Activated naive CD4-positive, alpha-beta T cell treated with anti-CD3 and anti-CD28 coated beads, Interleukin-2, amount 50 U/mL, for 24 hours (primary cell): ENCODE data around the gene ADAMTS17.

Source experiments
- H3K27ac Mint-ChIP-seq: one replicate; pipeline ENCODE4 v1.8.0; 2021; ENCODE audit warnings: mild to moderate bottlenecking, mixed read lengths
- H3K27me3 Mint-ChIP-seq: one replicate; pipeline ENCODE4 v1.8.0; 2021; ENCODE audit warnings: mixed read lengths
- H3K36me3 Mint-ChIP-seq: one replicate; pipeline ENCODE4 v1.8.0; 2021; ENCODE audit warnings: mixed read lengths
- H3K4me1 Mint-ChIP-seq: one replicate; pipeline ENCODE4 v1.8.0; 2021; ENCODE audit warnings: mixed read lengths
- H3K4me3 Mint-ChIP-seq: one replicate; pipeline ENCODE4 v1.8.0; 2021; ENCODE audit warnings: mild to moderate bottlenecking, mixed read lengths
- H3K9me3 Mint-ChIP-seq: one replicate; pipeline ENCODE4 v1.8.0; 2021; ENCODE audit warnings: mixed read lengths

The ADAMTS17 gene

DNA sequence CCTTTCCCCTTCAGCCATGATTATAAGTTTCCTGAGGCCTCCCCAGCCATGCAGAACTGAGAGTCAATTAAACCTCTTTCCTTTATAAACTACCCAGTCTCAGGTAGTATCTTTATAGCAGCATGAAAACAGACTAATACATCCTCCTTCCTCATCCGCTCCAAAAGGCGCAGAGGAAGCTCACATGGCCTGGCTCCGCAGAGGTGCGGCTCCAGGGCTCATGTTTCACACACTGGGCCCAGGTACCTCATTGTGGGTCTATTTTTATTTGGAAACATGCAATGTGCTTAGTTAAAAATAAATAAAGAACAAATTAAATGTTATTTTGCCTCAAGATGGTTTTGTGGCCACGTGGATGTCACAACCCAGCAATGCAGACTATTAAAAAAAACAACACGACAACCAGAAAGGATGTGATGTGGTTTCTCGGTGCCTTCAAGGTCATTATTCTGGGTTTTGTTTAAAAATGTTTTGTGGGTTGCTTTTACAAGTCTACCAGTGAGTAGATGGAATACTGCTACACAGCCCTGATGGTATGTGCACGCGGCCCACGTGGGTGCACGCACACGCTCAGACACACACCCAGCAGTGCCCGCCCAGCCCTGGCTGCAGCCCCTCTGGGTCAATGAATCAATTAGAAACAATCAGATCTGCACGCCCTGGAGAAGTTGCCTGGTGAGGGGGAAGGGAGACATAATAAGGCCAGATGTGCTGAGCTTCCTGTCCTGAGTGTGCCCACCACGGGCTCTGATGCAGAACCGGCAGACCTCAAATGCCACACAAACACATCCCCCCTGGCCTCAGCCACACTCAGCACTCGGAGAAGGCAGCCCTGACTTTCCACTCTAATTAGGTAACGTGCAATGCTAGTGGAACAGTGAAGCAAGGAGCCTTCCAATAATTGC lies 140.1 kb downstream of the ADAMTS17 start:
- H3K9me3 Mint-ChIP-seq: no peaks in the 10 kb centered on the region
- no peak overlapping the region for H3K4me3 Mint-ChIP-seq
- H3K27me3 Mint-ChIP-seq: no peaks in the 10 kb centered on the region
- no peak overlapping the region for H3K27ac Mint-ChIP-seq
- peaks cover 13% of the 10 kb centered on the region for H3K4me1 Mint-ChIP-seq
- H3K36me3 Mint-ChIP-seq: peaks cover 9% of the 10 kb centered on the region

DNA sequence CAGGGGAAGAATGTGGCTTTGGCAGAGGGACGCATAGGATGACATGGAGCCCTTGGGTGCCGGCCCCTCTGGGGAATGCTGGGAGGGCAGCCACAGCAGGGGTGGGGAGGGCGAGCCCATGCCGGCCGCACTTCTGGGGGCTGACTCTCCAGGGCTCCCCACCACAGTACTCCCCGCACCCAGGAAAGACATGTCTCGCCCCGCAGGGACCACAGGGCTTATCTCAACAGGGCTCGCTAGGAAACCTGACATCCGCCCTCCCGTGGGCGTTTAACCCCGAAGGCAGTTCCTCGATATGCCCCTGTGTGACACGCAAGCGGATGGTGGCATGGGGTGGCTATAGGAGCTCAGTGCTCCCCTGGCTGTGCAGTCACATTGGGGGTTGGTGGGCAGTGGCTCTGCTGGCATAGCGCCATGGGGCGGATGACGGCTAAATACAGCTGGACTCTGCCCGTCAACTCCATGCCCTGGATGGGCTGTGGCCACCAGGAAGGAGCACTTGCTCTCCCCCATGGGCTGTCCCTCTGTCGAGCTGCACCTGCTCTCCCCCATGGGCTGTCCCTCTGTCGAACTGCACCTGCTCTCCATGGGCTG lies 141.4 kb downstream of the ADAMTS17 start:
- H3K27ac Mint-ChIP-seq: no peak overlapping the region
- no peaks in the 10 kb centered on the region for H3K9me3 Mint-ChIP-seq
- H3K27me3 Mint-ChIP-seq: no peaks in the 10 kb centered on the region
- H3K36me3 Mint-ChIP-seq: peaks cover 11% of the 10 kb centered on the region
- H3K4me3 Mint-ChIP-seq: no peak overlapping the region
- H3K4me1 Mint-ChIP-seq: peaks cover 13% of the 10 kb centered on the region

DNA sequence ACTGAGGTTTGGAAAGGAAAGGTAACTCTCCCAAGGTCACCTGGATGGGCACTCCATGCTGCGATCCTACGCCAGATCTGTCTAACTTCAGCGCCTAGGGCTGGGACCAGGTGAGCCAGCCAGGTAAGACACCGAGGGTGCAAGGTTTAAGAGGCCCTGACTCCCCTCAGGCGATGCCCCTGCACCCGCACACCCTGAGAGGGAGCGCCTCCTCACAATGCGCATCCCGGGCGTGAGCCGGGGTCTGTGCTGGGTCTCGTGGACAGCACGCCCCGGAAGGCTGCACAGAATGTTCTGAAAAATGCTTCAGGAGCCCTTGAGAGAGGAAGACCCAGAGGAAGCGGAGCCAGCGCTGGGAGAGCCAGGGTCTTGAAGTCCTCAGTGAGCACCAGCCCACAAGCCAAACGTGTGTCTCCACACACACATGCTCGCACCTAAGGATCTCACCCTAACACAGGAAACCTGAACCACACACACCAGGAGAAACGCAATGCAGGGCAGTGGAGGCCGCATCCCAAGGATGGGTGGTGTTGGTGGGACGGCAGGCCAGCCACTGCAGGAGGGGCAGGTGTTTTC lies 142.0 kb downstream of the ADAMTS17 start:
- peak overlapping the region; percentile 23 for H3K27ac Mint-ChIP-seq
- no peak overlapping the region for H3K4me3 Mint-ChIP-seq
- peaks cover 13% of the 10 kb centered on the region for H3K4me1 Mint-ChIP-seq
- H3K9me3 Mint-ChIP-seq: no peaks in the 10 kb centered on the region
- no peaks in the 10 kb centered on the region for H3K27me3 Mint-ChIP-seq
- H3K36me3 Mint-ChIP-seq: peaks cover 6% of the 10 kb centered on the region

DNA sequence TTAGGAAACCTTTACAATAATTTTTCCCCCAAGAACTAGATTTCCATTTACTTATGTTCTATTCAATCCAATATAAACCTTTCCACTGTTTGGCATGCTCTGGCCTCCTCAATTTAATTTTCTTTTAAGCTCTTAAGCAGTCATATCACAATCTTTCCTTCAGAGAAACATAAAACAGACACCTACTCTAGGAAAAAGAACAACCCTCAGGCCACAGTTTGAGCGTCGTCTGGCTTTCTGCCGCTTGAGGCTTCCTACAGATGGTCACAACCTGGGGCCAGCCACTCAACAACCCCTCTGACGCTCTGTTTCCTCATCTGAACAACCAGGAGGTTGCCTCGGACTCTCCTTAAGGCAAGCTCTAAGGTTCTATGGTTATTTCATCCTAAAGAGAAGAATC lies 143.3 kb downstream of the ADAMTS17 start:
- Mint-ChIP-seq H3K4me1 (peaks cover 13% of the 10 kb centered on the region), H3K9me3 (no peaks in the 10 kb centered on the region), H3K27ac (no peak overlapping the region), H3K4me3 (no peak overlapping the region), H3K36me3 (peaks cover 3% of the 10 kb centered on the region), H3K27me3 (no peaks in the 10 kb centered on the region)

DNA sequence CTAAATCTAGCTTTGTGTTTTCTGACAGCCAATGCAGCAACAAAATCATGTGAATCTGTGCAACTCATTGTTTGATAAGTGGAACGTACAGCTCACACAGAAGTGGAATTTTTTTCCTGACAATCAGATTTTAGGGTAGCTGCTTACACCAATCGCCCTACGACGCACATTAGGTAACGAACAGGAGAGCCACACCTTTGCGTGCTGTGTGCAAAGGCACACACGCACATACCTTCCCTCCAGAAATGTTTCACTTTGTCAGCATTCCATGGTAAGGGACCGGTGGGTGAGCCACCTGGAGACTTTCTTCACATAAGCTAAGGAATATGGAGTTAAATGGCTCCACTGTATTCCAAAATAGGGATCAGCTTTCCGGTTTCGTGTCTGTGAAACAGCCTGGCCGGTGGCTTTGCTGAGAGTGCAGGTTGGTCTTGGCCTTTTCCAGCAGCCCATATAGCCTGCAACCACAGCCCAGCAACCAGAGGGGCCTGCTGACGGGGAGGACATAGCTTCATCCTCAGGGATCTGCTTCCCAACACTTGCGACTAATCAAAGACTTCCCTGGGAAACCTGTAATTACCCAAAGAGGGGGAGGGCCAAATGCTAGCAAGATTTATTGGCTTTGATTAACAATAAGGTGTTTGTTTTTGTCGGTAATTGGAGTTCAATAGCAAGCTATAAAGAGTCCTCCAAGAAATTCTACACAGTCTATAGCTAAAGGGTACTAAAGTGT lies 145.3 kb downstream of the ADAMTS17 start:
- Mint-ChIP-seq H3K4me1 (peaks cover 4% of the 10 kb centered on the region), H3K27ac (no peak overlapping the region), H3K27me3 (no peaks in the 10 kb centered on the region)

DNA sequence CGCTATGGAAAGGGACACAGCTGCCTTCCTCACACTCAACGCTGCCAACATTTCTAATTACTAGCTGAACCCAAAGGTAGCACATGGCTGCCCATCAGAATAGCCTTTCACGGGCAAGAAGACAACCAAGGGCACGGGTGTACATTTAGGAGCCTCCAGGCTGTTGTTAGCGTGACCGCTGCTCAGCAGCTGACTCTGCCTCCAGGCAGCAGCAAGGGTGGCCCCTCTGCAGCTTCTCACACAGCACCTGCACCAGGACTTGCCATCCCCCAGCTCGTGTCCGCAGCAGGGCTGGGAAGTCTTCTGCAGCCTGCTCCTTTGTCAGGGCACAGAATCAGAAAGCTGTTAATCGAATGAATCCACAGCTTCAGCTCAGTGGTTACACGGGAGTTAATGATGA lies 146.8 kb downstream of the ADAMTS17 start:
- H3K27me3 Mint-ChIP-seq: no peaks in the 10 kb centered on the region
- no peak overlapping the region for H3K27ac Mint-ChIP-seq
- no peaks in the 10 kb centered on the region for H3K9me3 Mint-ChIP-seq
- H3K4me1 Mint-ChIP-seq: no peaks in the 10 kb centered on the region
- peaks cover 9% of the 10 kb centered on the region for H3K36me3 Mint-ChIP-seq
- H3K4me3 Mint-ChIP-seq: no peak overlapping the region

More for the DNA sequence above, 145.3 kb downstream of the ADAMTS17 start:
- Mint-ChIP-seq H3K9me3 (no peaks in the 10 kb centered on the region), H3K4me3 (no peak overlapping the region), H3K36me3 (peaks cover 6% of the 10 kb centered on the region)

DNA sequence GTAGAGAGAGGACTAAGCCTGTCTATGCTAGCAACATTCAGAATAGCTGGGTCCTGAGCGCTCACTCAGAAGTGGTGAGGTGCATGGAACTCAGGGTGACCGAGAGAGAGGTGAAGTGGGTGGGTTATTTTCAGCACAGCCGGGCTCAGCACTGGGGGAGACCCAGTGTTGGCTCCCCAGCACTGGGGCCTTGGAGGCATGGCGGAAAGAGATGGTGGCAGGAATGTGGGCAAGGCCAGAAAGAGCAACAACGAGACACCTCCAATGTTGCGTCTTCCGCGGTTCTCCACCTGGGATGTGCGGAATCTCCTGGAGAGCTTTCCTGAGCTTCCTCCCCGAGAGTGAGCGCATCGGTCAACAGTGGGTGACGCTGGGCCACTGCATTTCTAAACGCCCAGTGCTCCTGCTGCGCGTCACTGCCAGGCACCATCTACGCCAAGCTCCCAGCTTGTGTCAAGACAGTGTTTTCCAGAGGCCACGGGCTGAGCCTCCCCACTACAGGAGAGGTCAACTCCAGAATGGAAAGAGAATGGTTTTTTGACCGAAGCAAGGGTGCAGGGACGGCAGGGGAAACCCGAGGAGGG lies 148.4 kb downstream of the ADAMTS17 start:
- Mint-ChIP-seq H3K9me3 (no peaks in the 10 kb centered on the region), H3K4me1 (no peaks in the 10 kb centered on the region), H3K36me3 (peaks cover 12% of the 10 kb centered on the region), H3K27ac (no peak overlapping the region), H3K4me3 (no peak overlapping the region), H3K27me3 (no peaks in the 10 kb centered on the region)

DNA sequence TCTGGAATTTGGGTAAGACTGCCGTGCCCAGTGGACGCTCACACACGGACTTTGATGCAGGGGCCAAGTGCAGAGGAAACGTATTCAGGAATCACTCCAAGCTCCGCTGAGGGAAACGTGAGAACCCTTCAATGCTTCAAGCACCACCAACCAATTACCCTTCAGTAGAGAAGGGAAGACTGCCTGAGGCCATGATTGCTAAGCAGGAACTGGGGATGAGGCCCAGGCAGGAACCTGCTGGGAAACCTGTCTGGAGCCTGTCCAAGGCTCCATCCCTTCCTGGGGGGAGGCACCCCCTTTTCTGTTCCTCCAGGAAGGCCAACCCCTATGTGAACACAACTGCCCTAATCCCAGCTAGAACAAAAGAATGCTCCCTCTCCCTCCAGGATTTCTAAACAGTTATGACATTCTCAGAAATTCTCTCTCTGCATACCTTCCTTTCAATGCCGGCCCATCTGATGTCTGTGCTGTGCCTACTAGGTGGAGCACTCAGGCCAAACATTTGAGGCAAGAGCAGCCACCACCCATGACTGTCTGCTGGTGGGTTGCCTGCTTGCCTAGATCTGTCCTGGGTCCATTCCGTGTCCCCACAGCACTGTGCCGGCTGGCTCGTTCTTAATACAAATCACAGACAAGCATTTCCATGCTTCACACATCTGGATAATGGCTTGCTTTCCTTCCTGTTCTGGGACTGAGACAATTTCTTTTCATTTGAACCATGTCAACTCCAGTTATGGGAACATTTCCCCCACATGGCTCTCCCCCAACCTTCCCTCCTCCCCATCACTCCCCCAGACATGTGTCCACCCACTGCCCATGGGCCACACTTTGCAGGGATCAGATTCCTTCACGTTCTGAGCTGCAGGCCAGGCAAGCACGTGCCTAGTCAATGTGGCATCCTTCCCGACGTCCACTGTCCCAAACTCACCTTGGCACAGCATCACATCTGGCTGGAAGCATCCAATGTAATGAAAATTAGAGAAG lies 149.4 kb downstream of the ADAMTS17 start:
- Mint-ChIP-seq H3K27me3 (no peaks in the 10 kb centered on the region), H3K36me3 (peaks cover 12% of the 10 kb centered on the region), H3K4me3 (no peak overlapping the region), H3K4me1 (no peaks in the 10 kb centered on the region), H3K9me3 (no peaks in the 10 kb centered on the region), H3K27ac (no peak overlapping the region)

DNA sequence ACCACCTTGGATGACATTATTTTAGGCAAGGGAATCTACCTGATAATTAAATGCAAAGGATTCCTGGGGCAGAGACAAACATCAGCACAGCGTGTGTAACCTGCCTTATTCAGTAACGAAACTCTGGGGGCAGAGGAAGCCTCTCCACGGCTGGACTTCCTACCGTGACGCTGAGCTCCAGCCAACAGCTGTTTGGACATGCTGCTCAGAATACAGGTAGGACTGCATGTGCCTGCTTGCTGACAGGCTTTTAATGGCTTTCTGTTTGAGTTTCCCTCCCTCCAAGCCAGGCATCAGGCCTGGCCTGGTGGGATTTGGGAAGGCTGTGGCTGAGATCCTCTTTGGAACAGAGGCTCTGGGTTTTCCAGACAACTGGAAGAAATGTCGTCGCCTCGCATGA lies 150.6 kb downstream of the ADAMTS17 start:
- Mint-ChIP-seq H3K4me1 (no peaks in the 10 kb centered on the region), H3K9me3 (no peaks in the 10 kb centered on the region), H3K27me3 (no peaks in the 10 kb centered on the region), H3K27ac (no peak overlapping the region), H3K4me3 (no peak overlapping the region), H3K36me3 (peaks cover 12% of the 10 kb centered on the region)

DNA sequence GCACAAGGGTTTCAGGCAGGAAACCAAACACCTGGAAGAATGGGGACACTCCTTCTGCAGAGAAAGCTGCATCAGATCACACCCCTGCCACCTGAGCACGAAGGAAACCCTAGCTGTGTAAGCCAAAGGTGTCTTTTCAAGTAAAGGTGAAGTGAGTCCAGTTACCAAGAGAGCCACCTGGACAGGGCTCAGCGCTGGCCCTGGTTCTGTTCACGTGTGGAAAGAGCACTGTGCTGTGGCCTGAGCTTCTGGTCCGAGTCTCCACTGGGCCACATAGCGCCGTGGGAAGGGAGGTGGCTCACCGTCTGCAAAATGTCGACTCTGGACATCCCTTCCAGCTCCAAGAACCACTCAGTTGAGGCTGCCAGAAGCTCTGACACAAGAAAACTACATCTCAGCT lies 151.1 kb downstream of the ADAMTS17 start:
- no peaks in the 10 kb centered on the region for H3K9me3 Mint-ChIP-seq
- peaks cover 12% of the 10 kb centered on the region for H3K36me3 Mint-ChIP-seq
- H3K27me3 Mint-ChIP-seq: no peaks in the 10 kb centered on the region
- no peaks in the 10 kb centered on the region for H3K4me1 Mint-ChIP-seq
- no peak overlapping the region for H3K4me3 Mint-ChIP-seq
- no peak overlapping the region for H3K27ac Mint-ChIP-seq

DNA sequence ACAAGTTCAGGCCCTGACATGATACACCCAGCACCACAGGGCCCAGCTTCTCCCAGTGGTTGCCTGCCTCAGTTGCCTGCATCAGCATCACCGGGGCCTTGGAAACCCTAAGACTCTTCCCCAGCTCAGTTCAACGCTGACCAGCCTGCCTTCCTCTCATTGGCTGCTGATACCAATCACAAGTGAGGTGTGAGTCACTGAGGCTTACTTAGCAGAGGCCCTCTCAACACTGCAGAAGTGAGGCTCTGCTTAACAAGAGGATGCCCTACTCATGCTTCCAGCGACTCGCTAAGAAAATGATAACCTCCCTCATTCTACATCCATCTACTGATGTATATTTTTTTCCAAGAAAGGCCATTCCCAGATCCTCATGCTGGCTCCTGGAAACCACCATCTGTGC lies 151.9 kb downstream of the ADAMTS17 start:
- peaks cover 11% of the 10 kb centered on the region for H3K36me3 Mint-ChIP-seq
- H3K4me1 Mint-ChIP-seq: no peaks in the 10 kb centered on the region
- H3K27me3 Mint-ChIP-seq: no peaks in the 10 kb centered on the region

DNA sequence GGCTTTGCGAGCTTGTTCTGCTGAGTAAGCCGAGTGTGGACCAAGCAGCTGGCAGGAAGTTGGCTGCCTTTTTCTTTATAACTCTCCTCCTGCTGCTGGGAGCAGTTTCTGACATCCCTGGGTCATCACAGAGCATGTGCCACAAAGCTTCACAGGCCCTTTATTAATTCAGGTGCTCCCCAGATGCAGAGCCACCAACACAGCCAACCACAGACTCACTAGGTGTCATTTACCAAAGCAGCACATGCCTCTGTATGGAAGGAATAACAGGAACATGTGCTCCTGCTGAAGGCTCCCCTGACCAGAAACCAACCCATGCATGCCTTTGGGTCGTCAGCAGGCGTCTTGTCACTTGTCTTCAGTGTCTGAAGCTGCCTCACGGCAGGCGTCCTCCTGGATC lies 152.5 kb downstream of the ADAMTS17 start:
- no peak overlapping the region for H3K27ac Mint-ChIP-seq
- peaks cover 11% of the 10 kb centered on the region for H3K36me3 Mint-ChIP-seq
- no peaks in the 10 kb centered on the region for H3K4me1 Mint-ChIP-seq
- no peak overlapping the region for H3K4me3 Mint-ChIP-seq
- no peaks in the 10 kb centered on the region for H3K9me3 Mint-ChIP-seq
- no peaks in the 10 kb centered on the region for H3K27me3 Mint-ChIP-seq

More for the DNA sequence above, 151.9 kb downstream of the ADAMTS17 start:
- Mint-ChIP-seq H3K27ac (no peak overlapping the region), H3K4me3 (no peak overlapping the region), H3K9me3 (no peaks in the 10 kb centered on the region)

DNA sequence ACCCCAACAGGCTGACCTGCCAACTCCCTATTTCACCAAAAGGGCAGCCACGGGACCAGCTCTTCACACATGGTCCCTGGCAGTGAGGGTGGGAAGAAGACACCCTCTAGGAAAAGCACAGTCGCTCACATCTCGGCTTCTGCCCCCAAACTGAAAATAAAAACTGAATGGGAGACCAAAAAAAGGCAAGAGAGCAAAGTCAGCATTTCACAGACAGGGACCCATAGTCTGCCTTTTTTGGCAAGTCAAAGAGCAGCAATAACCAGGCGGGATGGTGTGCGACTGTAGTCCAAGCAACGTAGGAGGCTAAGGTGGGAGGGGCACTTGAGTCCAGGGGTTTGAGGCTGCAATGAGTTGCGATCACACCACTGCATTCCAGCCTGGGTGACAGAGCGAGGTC lies 154.1 kb downstream of the ADAMTS17 start:
- H3K4me1 Mint-ChIP-seq: no peaks in the 10 kb centered on the region
- H3K4me3 Mint-ChIP-seq: no peak overlapping the region
- H3K9me3 Mint-ChIP-seq: no peaks in the 10 kb centered on the region
- H3K27ac Mint-ChIP-seq: no peak overlapping the region
- H3K36me3 Mint-ChIP-seq: peaks cover 8% of the 10 kb centered on the region
- no peaks in the 10 kb centered on the region for H3K27me3 Mint-ChIP-seq

DNA sequence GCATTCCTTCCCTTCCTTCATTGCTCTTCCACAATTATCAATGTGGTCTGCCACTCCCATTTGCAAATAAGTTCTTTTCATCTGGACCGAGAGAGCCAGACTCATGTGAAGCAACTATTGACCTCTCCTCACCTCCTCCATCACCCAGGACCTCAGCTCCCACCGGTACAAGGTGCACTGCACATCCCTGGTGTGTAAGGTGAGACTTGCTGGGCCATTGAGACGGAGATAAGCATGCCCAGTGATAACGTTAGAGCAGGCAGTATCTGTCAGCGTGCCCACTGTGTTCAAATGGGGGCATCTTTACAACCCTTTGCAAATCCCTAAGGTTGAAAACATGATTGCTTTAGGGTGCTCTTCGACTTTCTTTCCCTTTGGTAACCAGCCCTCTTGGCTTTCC lies 154.8 kb downstream of the ADAMTS17 start:
- Mint-ChIP-seq H3K4me1 (no peaks in the 10 kb centered on the region), H3K9me3 (no peaks in the 10 kb centered on the region), H3K4me3 (no peak overlapping the region), H3K27ac (no peak overlapping the region), H3K36me3 (peaks cover 7% of the 10 kb centered on the region), H3K27me3 (no peaks in the 10 kb centered on the region)
